B cell (primary cell): ENCODE measurements around the gene LEPROT. TPM values are rescaled to one million over a fixed set of nuclear protein-coding genes. Genes with fewer than 3 reads are reported as not detected.

Experiments
- polyA plus RNA-seq: library from polyadenylated mRNA; depleted of rRNA; stranded (reverse); fragments of >200 nt; gene quantifications from 2 replicates; pipeline ENCODE4 v1.2.3, GENCODE V29; 2012
- small RNA-seq: library from RNA; depleted of rRNA; stranded (forward); fragments of <200 nt; gene quantifications from one replicate; pipeline ENCODE3, GENCODE V24; 2012; ENCODE audit warnings: low replicate concordance, low read depth; ENCODE audit not compliant: insufficient read length
- total RNA-seq, 2 donors: library from RNA; stranded (reverse); fragments of 120-200 nt in 1 of 2; gene quantifications; 1 replicate in 1 of 2; 2 replicates in 1 of 2; pipeline versions ENCODE4 v1.2.3 to v1.2.4, GENCODE V29; 2013 to 2022

The LEPROT gene
- total and polyA plus RNA-seq, 2 donors (not counting 1 experiment from before 2014, with no cell fraction given): 9.7 to 26.5 TPM

Small RNA genes lying within 50 kb of the gene (small RNA-seq; reads per million reads assigned to genes)
- not detected for gene RNU2-15P

Other genes starting within 250 kb of the LEPROT start
- 0.69 and 1.00 TPM in 2 replicates for gene DNAJC6, start 111.1 kb upstream of the LEPROT start, total RNA-seq
- 0.12 and 0.22 TPM in 2 replicates for gene DNAJC6, start 111.1 kb upstream of the LEPROT start, polyA plus RNA-seq
- gene LEPR, start within 50 bp of the LEPROT start, total RNA-seq: 0.30 and 0.41 TPM in 2 replicates
- 0.19 and 0.32 TPM in 2 replicates for gene LEPR, start within 50 bp of the LEPROT start, polyA plus RNA-seq